Loucy (cell line): ENCODE data around the gene FKBP4.

Experiments used
- H2AFZ ChIP-seq: fragments of 200-600 bp; sonication (generic); 2 replicates; pipeline ENCODE4 v1.6.0; 2016; ENCODE audit warnings: antibody characterized with exemption, mild to moderate bottlenecking, low read length, moderate library complexity
- H3F3A ChIP-seq: fragments of 200-600 bp; 2 replicates; pipeline ENCODE4 v1.6.0; 2016; ENCODE audit warnings: antibody characterized with exemption, low read depth, mild to moderate bottlenecking
- H3K27me3 ChIP-seq: fragments of 200-600 bp; sonication (generic); 2 replicates; pipeline ENCODE4 v1.6.1; 2014; ENCODE audit warnings: low read length, mild to moderate bottlenecking; ENCODE audit not compliant: insufficient read depth, poor library complexity, severe bottlenecking
- H3K36me3 ChIP-seq: fragments of 200-600 bp; sonication (generic); 2 replicates; pipeline ENCODE4 v1.6.1; 2016; ENCODE audit warnings: low read length; ENCODE audit not compliant: insufficient read depth
- H3K4me1 ChIP-seq: fragments of 200-600 bp; sonication (generic); 2 replicates; pipeline ENCODE4 v1.5.1; 2014; ENCODE audit warnings: low read length, mild to moderate bottlenecking; ENCODE audit not compliant: insufficient read depth, poor library complexity, severe bottlenecking
- H3K4me2 ChIP-seq: fragments of 200-600 bp; sonication (generic); 2 replicates; pipeline ENCODE4 v1.6.0; 2014; ENCODE audit warnings: antibody characterized with exemption, low read length, low read depth, mild to moderate bottlenecking; ENCODE audit not compliant: poor library complexity, severe bottlenecking
- H3K4me3 ChIP-seq: fragments of 200-600 bp; sonication (generic); 2 replicates; pipeline ENCODE4 v1.5.1; 2014; ENCODE audit warnings: low read length, mild to moderate bottlenecking, mixed read lengths; ENCODE audit not compliant: poor library complexity, severe bottlenecking
- H3K79me2 ChIP-seq: fragments of 200-600 bp; sonication (generic); 2 replicates; pipeline ENCODE4 v1.6.1; 2014; ENCODE audit warnings: low read length; ENCODE audit not compliant: insufficient read depth
- H3K9ac ChIP-seq: fragments of 200-600 bp; sonication (generic); 2 replicates; pipeline ENCODE4 v1.6.0; 2014; ENCODE audit warnings: mild to moderate bottlenecking, low read depth, low read length, moderate library complexity; ENCODE audit not compliant: poor library complexity, severe bottlenecking
- H3K9me2 ChIP-seq: fragments of 200-600 bp; sonication (generic); replicated peaks from 2 replicates; pipeline ENCODE4 v1.6.1; 2016; ENCODE audit warnings: low read depth, low read length, mixed read lengths
- H3K9me3 ChIP-seq: fragments of 200-600 bp; sonication (generic); 2 replicates; pipeline ENCODE4 v1.6.1; 2014; ENCODE audit warnings: mild to moderate bottlenecking, antibody characterized with exemption, low read length, low read depth; ENCODE audit not compliant: insufficient read depth
- H4K20me1 ChIP-seq: fragments of 200-600 bp; sonication (generic); 2 replicates; pipeline ENCODE4 v1.6.0; 2014; ENCODE audit warnings: antibody characterized with exemption, low read length, mild to moderate bottlenecking; ENCODE audit not compliant: insufficient read depth, poor library complexity, severe bottlenecking
- CTCF ChIP-seq: fragments of 200-600 bp; sonication (generic); conservative IDR thresholded peaks from 2 replicates; pipeline ENCODE4 v1.5.1; 2014; ENCODE audit warnings: mild to moderate bottlenecking, antibody characterized with exemption, low read length
- EZH2phosphoT487 ChIP-seq: fragments of 200-600 bp; IDR thresholded peaks from 2 replicates; pipeline ENCODE4 v1.6.1; 2018; ENCODE audit warnings: antibody characterized with exemption, mild to moderate bottlenecking, moderate library complexity, borderline replicate concordance

Gene FKBP4

GRCh38 chr12:2792671-2793500, 1.9 kb upstream of the FKBP4 start:
- H3K4me3 ChIP-seq = no peak overlapping the region
- peak overlapping the region; percentile 93 for H3K4me2 ChIP-seq
- no peak overlapping the region for H3K9ac ChIP-seq
- H4K20me1 ChIP-seq = peaks cover 21% of the 10 kb centered on the region
- H3K9me2 ChIP-seq = no peaks in the 10 kb centered on the region
- no peaks in the 10 kb centered on the region for H3F3A ChIP-seq
- H3K27me3 ChIP-seq = no peaks in the 10 kb centered on the region
- no peak overlapping the region for H2AFZ ChIP-seq
- H3K9me3 ChIP-seq = no peaks in the 10 kb centered on the region
- peaks cover 24% of the 10 kb centered on the region for H3K79me2 ChIP-seq
- TF ChIP-seq EZH2phosphoT487 = no peak
- TF ChIP-seq CTCF = no peak
- 0 out of 2 replicates have a peak, but pooled peaks cover 6% of the 10 kb centered on the region for H3K36me3 ChIP-seq
- peaks cover 30% of the 10 kb centered on the region for H3K4me1 ChIP-seq

DNA sequence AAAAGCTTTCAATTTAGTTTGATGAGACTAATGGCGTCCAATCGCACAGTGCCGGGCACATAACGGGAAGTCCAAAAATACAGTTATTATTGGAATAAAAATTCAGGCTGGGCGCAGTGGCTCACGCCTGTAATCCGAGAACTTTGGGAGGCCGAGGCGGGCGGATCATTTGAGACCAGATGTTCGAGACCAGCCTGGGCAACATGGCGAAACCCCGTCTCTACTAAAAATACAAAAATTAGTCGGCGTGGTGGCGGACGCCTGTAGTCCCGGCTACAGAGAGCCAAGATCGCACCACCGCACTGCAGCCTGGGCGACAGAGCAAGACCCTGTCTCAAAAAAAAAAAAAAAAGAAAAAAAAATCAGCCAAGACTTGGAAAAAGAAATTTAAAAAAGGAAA, 1.2 kb upstream of the FKBP4 start:
- Histone ChIP-seq H3F3A (no peaks in the 10 kb centered on the region), H3K9me3 (no peaks in the 10 kb centered on the region), H3K9ac (no peak overlapping the region), H3K4me2 (peak overlapping the region; percentile 93), H3K36me3 (peaks cover 12% of the 10 kb centered on the region; the same call in 1 of the 2 replicates), H2AFZ (no peak overlapping the region), H3K79me2 (peaks cover 30% of the 10 kb centered on the region), H3K4me3 (peak overlapping the region; percentile 86), H3K9me2 (no peaks in the 10 kb centered on the region), H4K20me1 (peaks cover 26% of the 10 kb centered on the region), H3K4me1 (peaks cover 30% of the 10 kb centered on the region), H3K27me3 (no peaks in the 10 kb centered on the region)
- TF ChIP-seq EZH2phosphoT487 = no peak
- no peak for TF ChIP-seq CTCF

- H3K4me2 ChIP-seq = peak overlapping the region; percentile 93
- peak overlapping the region; percentile 80 for H3K9ac ChIP-seq
- H3K4me3 ChIP-seq = peak overlapping the region; percentile 86
- no peaks in the 10 kb centered on the region for H3K9me3 ChIP-seq
- peaks cover 32% of the 10 kb centered on the region for H3K79me2 ChIP-seq
- H3K4me1 ChIP-seq = peaks cover 30% of the 10 kb centered on the region
- TF ChIP-seq EZH2phosphoT487 (no peak), CTCF (no peak)
- H3F3A ChIP-seq = no peaks in the 10 kb centered on the region
- peaks cover 19% of the 10 kb centered on the region; the same call in 1 of the 2 replicates for H3K36me3 ChIP-seq
- no peaks in the 10 kb centered on the region for H3K27me3 ChIP-seq
- no peaks in the 10 kb centered on the region for H3K9me2 ChIP-seq
- peaks cover 26% of the 10 kb centered on the region for H4K20me1 ChIP-seq
- peak overlapping the region; percentile 89 for H2AFZ ChIP-seq
These were observed 507 bp upstream of the FKBP4 start for GRCh38 chr12:2794191-2794735.
